Neuron (in vitro differentiated cells): ENCODE results near the gene CD46.

Experiments
- H2AFZ ChIP-seq: one replicate; pipeline ENCODE4 v1.6.1; 2013; ENCODE audit warnings: low read depth, mild to moderate bottlenecking, inconsistent platforms, low read length, moderate library complexity
- H3K27me3 ChIP-seq: one replicate; pipeline ENCODE4 v1.6.1; 2013; ENCODE audit warnings: low read length; ENCODE audit not compliant: insufficient read depth
- H3K36me3 ChIP-seq: one replicate; pipeline ENCODE4 v1.6.1; 2013; ENCODE audit warnings: low read length; ENCODE audit not compliant: insufficient read depth
- H3K4me1 ChIP-seq: one replicate; pipeline ENCODE4 v1.6.1; 2013; ENCODE audit warnings: low read length; ENCODE audit not compliant: insufficient read depth
- H3K4me3 ChIP-seq: 2 replicates; pipeline ENCODE4 v1.5.1; 2013; ENCODE audit warnings: mild to moderate bottlenecking, low read length, moderate library complexity
- H3K9me3 ChIP-seq: one replicate; pipeline ENCODE4 v1.6.1; 2013; ENCODE audit warnings: low read length

Gene CD46

GRCh38 chr1:207815913-207816291 lies 64.0 kb downstream of the CD46 start:
- H3K9me3 ChIP-seq, result no peaks in the 10 kb centered on the region
- H3K4me3 ChIP-seq, result no peak overlapping the region
- H2AFZ ChIP-seq, result no peak overlapping the region
- no peaks in the 10 kb centered on the region for H3K4me1 ChIP-seq
- no peaks in the 10 kb centered on the region for H3K27me3 ChIP-seq
- peaks cover 49% of the 10 kb centered on the region for H3K36me3 ChIP-seq

GRCh38 chr1:207817166-207817565 lies 65.3 kb downstream of the CD46 start:
- H3K9me3 ChIP-seq, result no peaks in the 10 kb centered on the region
- H2AFZ ChIP-seq, result no peak overlapping the region
- peaks cover 46% of the 10 kb centered on the region for H3K36me3 ChIP-seq
- H3K4me1 ChIP-seq, result no peaks in the 10 kb centered on the region
- no peaks in the 10 kb centered on the region for H3K27me3 ChIP-seq
- H3K4me3 ChIP-seq, result no peak overlapping the region

- no peak overlapping the region for H2AFZ ChIP-seq
- H3K27me3 ChIP-seq, result no peaks in the 10 kb centered on the region
- peaks cover 41% of the 10 kb centered on the region for H3K36me3 ChIP-seq
- H3K9me3 ChIP-seq, result no peaks in the 10 kb centered on the region
- no peak overlapping the region for H3K4me3 ChIP-seq
- no peaks in the 10 kb centered on the region for H3K4me1 ChIP-seq
Observed at GRCh38 chr1:207817778-207818751, 66.2 kb downstream of the CD46 start.

- Histone ChIP-seq H2AFZ (no peak overlapping the region), H3K27me3 (no peaks in the 10 kb centered on the region), H3K36me3 (peaks cover 34% of the 10 kb centered on the region), H3K9me3 (no peaks in the 10 kb centered on the region), H3K4me1 (no peaks in the 10 kb centered on the region), H3K4me3 (no peak overlapping the region)
Observed at GRCh38 chr1:207818971-207819451, 67.2 kb downstream of the CD46 start.

GRCh38 chr1:207820568-207821463 lies 69.0 kb downstream of the CD46 start:
- H3K4me3 ChIP-seq, result no peak overlapping the region
- no peaks in the 10 kb centered on the region for H3K9me3 ChIP-seq
- H2AFZ ChIP-seq, result no peak overlapping the region
- H3K36me3 ChIP-seq, result peaks cover 18% of the 10 kb centered on the region
- H3K4me1 ChIP-seq, result no peaks in the 10 kb centered on the region
- H3K27me3 ChIP-seq, result no peaks in the 10 kb centered on the region

GRCh38 chr1:207821464-207822045 lies 69.7 kb downstream of the CD46 start:
- H3K4me3 ChIP-seq, result no peak overlapping the region
- H3K9me3 ChIP-seq, result no peaks in the 10 kb centered on the region
- peaks cover 12% of the 10 kb centered on the region for H3K36me3 ChIP-seq
- peaks cover under 1% of the 10 kb centered on the region for H3K4me1 ChIP-seq
- no peak overlapping the region for H2AFZ ChIP-seq
- no peaks in the 10 kb centered on the region for H3K27me3 ChIP-seq

- Histone ChIP-seq H2AFZ (no peak overlapping the region), H3K27me3 (no peaks in the 10 kb centered on the region), H3K9me3 (no peaks in the 10 kb centered on the region), H3K36me3 (peaks cover 7% of the 10 kb centered on the region), H3K4me3 (no peak overlapping the region), H3K4me1 (peaks cover 7% of the 10 kb centered on the region)
Observed at GRCh38 chr1:207822124-207822601, 70.3 kb downstream of the CD46 start.

GRCh38 chr1:207822602-207823451 lies 71.0 kb downstream of the CD46 start:
- peaks cover 3% of the 10 kb centered on the region for H3K36me3 ChIP-seq
- H3K9me3 ChIP-seq, result no peaks in the 10 kb centered on the region
- no peaks in the 10 kb centered on the region for H3K27me3 ChIP-seq
- peaks cover 8% of the 10 kb centered on the region for H3K4me1 ChIP-seq
- no peak overlapping the region for H3K4me3 ChIP-seq
- no peak overlapping the region for H2AFZ ChIP-seq

GRCh38 chr1:207823531-207823879 lies 71.7 kb downstream of the CD46 start:
- Histone ChIP-seq H3K9me3 (no peaks in the 10 kb centered on the region), H3K4me3 (no peak overlapping the region), H3K36me3 (peaks cover 3% of the 10 kb centered on the region), H2AFZ (no peak overlapping the region), H3K4me1 (peaks cover 8% of the 10 kb centered on the region), H3K27me3 (no peaks in the 10 kb centered on the region)

- H3K36me3 ChIP-seq, result peaks cover 3% of the 10 kb centered on the region
- H3K4me1 ChIP-seq, result peaks cover 8% of the 10 kb centered on the region
- H3K27me3 ChIP-seq, result no peaks in the 10 kb centered on the region
- H2AFZ ChIP-seq, result no peak overlapping the region
- H3K4me3 ChIP-seq, result no peak overlapping the region
- H3K9me3 ChIP-seq, result no peaks in the 10 kb centered on the region
Observed at GRCh38 chr1:207823880-207824566, 72.2 kb downstream of the CD46 start.

GRCh38 chr1:207824691-207825408 lies 73.0 kb downstream of the CD46 start:
- no peaks in the 10 kb centered on the region for H3K9me3 ChIP-seq
- H3K4me3 ChIP-seq, result no peak overlapping the region
- peaks cover 8% of the 10 kb centered on the region for H3K4me1 ChIP-seq
- H2AFZ ChIP-seq, result no peak overlapping the region
- H3K27me3 ChIP-seq, result no peaks in the 10 kb centered on the region
- no peaks in the 10 kb centered on the region for H3K36me3 ChIP-seq
